ENCODE measurements around the gene PCDHGB1.
"Not testable (repeated sequence)": the region's sequence is repeated elsewhere in the genome, so short reads cannot be mapped to it uniquely, and the experiment has no call there.

Gene PCDHGB1

DNA sequence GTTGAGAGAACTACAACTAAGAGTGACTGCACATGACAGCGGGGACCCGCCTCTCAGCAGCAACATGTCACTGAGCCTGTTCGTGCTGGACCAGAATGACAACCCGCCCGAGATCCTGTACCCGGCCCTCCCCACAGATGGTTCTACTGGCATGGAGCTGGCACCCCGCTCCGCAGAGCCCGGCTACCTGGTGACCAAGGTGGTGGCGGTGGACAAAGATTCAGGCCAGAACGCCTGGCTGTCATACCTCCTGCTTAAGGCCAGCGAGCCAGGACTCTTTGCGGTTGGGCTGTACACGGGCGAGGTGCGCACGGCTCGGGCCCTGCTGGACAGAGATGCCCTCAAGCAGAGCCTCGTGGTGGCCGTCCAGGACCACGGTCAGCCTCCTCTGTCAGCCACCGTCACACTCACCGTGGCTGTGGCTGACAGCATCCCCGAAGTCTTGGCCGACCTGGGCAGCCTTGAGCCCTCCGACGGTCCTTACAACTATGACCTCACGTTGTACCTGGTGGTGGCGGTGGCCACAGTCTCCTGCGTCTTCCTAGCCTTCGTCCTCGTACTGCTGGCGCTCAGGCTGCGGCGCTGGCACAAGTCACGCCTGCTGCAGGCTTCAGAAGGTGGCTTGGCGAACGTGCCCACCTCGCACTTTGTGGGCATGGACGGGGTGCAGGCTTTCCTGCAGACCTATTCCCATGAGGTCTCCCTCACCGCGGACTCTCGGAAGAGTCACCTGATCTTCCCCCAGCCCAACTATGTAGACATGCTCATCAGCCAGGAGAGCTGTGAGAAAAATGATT, 34.8 kb downstream of the PCDHGB1 start:
- Histone ChIP-seq H3K9me3 (ENCODE audit: insufficient read depth, low read length, severe bottlenecking) (no peaks in the 10 kb centered on the region), H3K9ac (ENCODE audit: low read depth, low read length) (no peak overlapping the region), H3K27ac (ENCODE audit: low read length) (no peak overlapping the region), H3K4me1 (ENCODE audit: insufficient read depth, low read length) (no peaks in the 10 kb centered on the region), H3K27me3 (ENCODE audit: insufficient read depth, low read length, poor library complexity) (no peaks in the 10 kb centered on the region), H2AFZ (ENCODE audit: low read depth, low read length) (no peak overlapping the region), H3K4me3 (ENCODE audit: low read depth in 1 of 2, low read length in 2 of 2) (no peak overlapping the region), H3K79me2 (ENCODE audit: insufficient read depth, low read length) (no peaks in the 10 kb centered on the region), H3K4me2 (ENCODE audit: insufficient read depth, low read length) (no peak overlapping the region), H3K36me3 (ENCODE audit: insufficient read depth, low read length) (no peaks in the 10 kb centered on the region), H4K20me1 (ENCODE audit: insufficient read depth, low read length) (no peaks in the 10 kb centered on the region)
- DNase-seq (no peak), ATAC-seq (ENCODE audit: insufficient read depth, low read depth) (no peak)
- TF ChIP-seq, protein P1, sequence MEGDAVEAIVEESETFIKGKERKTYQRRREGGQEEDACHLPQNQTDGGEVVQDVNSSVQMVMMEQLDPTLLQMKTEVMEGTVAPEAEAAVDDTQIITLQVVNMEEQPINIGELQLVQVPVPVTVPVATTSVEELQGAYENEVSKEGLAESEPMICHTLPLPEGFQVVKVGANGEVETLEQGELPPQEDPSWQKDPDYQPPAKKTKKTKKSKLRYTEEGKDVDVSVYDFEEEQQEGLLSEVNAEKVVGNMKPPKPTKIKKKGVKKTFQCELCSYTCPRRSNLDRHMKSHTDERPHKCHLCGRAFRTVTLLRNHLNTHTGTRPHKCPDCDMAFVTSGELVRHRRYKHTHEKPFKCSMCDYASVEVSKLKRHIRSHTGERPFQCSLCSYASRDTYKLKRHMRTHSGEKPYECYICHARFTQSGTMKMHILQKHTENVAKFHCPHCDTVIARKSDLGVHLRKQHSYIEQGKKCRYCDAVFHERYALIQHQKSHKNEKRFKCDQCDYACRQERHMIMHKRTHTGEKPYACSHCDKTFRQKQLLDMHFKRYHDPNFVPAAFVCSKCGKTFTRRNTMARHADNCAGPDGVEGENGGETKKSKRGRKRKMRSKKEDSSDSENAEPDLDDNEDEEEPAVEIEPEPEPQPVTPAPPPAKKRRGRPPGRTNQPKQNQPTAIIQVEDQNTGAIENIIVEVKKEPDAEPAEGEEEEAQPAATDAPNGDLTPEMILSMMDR (IDR thresholded peaks at IDR 0.05; ENCODE audit: borderline replicate concordance, extremely low read depth, low read length, poor library complexity, severe bottlenecking): no peak
- no peak for TF ChIP-seq EZH2 (IDR thresholded peaks at IDR 0.05; ENCODE audit: borderline replicate concordance, low read depth, low read length, severe bottlenecking)

DNA sequence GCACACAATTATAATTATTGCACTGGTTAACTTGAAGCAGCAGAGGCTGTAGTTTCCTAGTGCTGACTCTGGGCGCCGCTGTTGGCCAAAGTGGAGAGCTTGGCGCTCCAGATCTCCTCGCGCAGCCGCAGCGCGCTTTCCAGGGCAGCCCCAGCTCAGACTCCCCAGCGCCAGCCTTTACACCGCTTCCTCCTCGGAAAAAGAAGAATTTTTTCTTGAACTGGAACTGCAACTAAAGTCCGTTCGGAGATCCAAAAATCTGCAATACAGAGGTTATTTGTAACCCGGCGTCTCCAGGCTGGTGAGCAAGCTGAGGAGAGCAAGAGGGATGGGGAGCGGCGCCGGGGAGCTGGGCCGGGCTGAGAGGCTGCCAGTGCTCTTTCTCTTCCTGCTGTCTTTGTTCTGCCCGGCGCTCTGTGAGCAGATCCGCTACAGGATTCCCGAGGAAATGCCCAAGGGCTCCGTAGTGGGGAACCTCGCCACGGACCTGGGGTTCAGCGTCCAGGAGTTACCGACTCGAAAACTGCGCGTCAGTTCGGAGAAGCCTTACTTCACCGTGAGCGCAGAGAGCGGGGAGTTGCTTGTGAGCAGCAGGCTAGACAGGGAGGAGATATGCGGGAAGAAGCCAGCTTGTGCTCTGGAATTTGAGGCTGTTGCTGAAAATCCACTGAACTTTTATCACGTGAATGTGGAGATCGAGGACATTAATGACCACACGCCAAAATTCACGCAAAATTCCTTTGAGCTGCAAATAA, 37.8 kb downstream of the PCDHGB1 start, which contains the start of gene PCDHGB4:
TSS of gene PCDHGB4 (plus strand) at position 142 of the 755 bp plus-strand sequence. CDS start at position 329, 187 bp downstream.
- not testable (repeated sequence) for H3K4me1 ChIP-seq (ENCODE audit: insufficient read depth, low read length); H3K9me3 ChIP-seq (ENCODE audit: insufficient read depth, low read length, severe bottlenecking); H3K4me2 ChIP-seq (ENCODE audit: insufficient read depth, low read length); H3K4me3 ChIP-seq (ENCODE audit: low read depth in 1 of 2, low read length in 2 of 2); H4K20me1 ChIP-seq (ENCODE audit: insufficient read depth, low read length); H2AFZ ChIP-seq (ENCODE audit: low read depth, low read length); H3K27ac ChIP-seq (ENCODE audit: low read length); H3K9ac ChIP-seq (ENCODE audit: low read depth, low read length); H3K27me3 ChIP-seq (ENCODE audit: insufficient read depth, low read length, poor library complexity); DNase-seq; H3K79me2 ChIP-seq (ENCODE audit: insufficient read depth, low read length); H3K36me3 ChIP-seq (ENCODE audit: insufficient read depth, low read length); ATAC-seq (ENCODE audit: insufficient read depth, low read depth)

DNA sequence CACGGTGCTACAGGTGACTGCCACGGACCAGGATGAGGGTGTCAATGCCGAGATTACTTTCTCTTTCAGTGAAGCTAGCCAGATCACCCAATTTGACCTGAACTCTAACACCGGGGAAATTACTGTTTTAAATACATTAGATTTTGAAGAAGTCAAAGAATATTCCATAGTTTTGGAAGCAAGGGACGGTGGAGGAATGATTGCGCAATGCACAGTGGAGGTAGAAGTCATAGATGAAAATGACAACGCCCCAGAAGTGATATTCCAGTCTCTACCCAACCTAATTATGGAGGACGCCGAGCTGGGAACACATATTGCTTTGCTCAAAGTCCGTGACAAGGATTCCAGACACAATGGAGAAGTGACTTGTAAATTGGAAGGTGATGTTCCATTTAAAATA, 38.8 kb downstream of the PCDHGB1 start:
- no peaks in the 10 kb centered on the region for H3K9me3 ChIP-seq (ENCODE audit: insufficient read depth, low read length, severe bottlenecking)
- no peaks in the 10 kb centered on the region for H3K4me1 ChIP-seq (ENCODE audit: insufficient read depth, low read length)
- no peak for DNase-seq
- TF ChIP-seq, protein P1 (IDR thresholded peaks at IDR 0.05; ENCODE audit: borderline replicate concordance, extremely low read depth, low read length, poor library complexity, severe bottlenecking): no peak
- no peak for TF ChIP-seq EZH2 (IDR thresholded peaks at IDR 0.05; ENCODE audit: borderline replicate concordance, low read depth, low read length, severe bottlenecking)
- H3K4me3 ChIP-seq (ENCODE audit: low read depth in 1 of 2, low read length in 2 of 2): no peak overlapping the region
- no peaks in the 10 kb centered on the region for H3K36me3 ChIP-seq (ENCODE audit: insufficient read depth, low read length)
- no peak for ATAC-seq (ENCODE audit: insufficient read depth, low read depth)
- no peaks in the 10 kb centered on the region for H3K27me3 ChIP-seq (ENCODE audit: insufficient read depth, low read length, poor library complexity)
- no peak overlapping the region for H3K4me2 ChIP-seq (ENCODE audit: insufficient read depth, low read length)
- H4K20me1 ChIP-seq (ENCODE audit: insufficient read depth, low read length): no peaks in the 10 kb centered on the region
- H3K9ac ChIP-seq (ENCODE audit: low read depth, low read length): no peak overlapping the region
- H3K27ac ChIP-seq (ENCODE audit: low read length): no peak overlapping the region
- no peak overlapping the region for H2AFZ ChIP-seq (ENCODE audit: low read depth, low read length)
- H3K79me2 ChIP-seq (ENCODE audit: insufficient read depth, low read length): no peaks in the 10 kb centered on the region

Measured in DND-41 (cell line).